Endothelial cell of umbilical vein (primary cell): ENCODE measurements around the gene EDARADD. TPM values are rescaled to one million over a fixed set of nuclear protein-coding genes. Genes with fewer than 3 reads are reported as not detected.

Experiments
- BruUV-seq: library from RNA; stranded (reverse); fragments of 400-500 nt; replicated peaks from 2 replicates; lab custom pipeline; 2021; lab: Mats Ljungman, UMichigan
- CTCF ChIA-PET: fragments of 300-600, 350-600 bp; sonication (Branson Sonifier 250); formaldehyde crosslinking; loops from one replicate; lab custom pipeline; 2021; ENCODE audit warnings: antibody characterized with exemption, inconsistent platforms; lab: Charles Lee
- POLR2A ChIA-PET: fragments of 300-600, 350-600 bp; sonication (Branson Sonifier 250); formaldehyde crosslinking; loops from one replicate; lab custom pipeline; 2021; ENCODE audit warnings: antibody characterized with exemption, inconsistent platforms; lab: Charles Lee
- DNase-seq: peaks from one replicate; pipeline ENCODE4 v3.0.0-alpha.2; 2011; ENCODE audit warnings: low read depth, low spot score
- FAIRE-seq: peaks from 2 replicates; lab custom pipeline; 2011; peaks lifted over from hg19 to GRCh38; lab: Jason Lieb, UNC
- H2AFZ ChIP-seq: 2 replicates; pipeline ENCODE4 v1.6.0; 2012; ENCODE audit warnings: low read depth, low read length, control low read depth, inconsistent platforms
- H3K27ac ChIP-seq: 2 replicates; pipeline ENCODE4 v1.5.1; 2011; ENCODE audit warnings: low read depth, mild to moderate bottlenecking, control low read depth, low read length, moderate library complexity; ENCODE audit not compliant: insufficient read depth
- H3K27me3 ChIP-seq, 2 experiments: 2 replicates each; pipeline versions ENCODE4 v1.6.0 to v1.6.1; 2011; ENCODE audit warnings: low read length in 2 of 2, mixed read lengths in 1 of 2; ENCODE audit not compliant: control insufficient read depth in 2 of 2, insufficient read depth in 2 of 2
- H3K36me3 ChIP-seq, 2 experiments: 2 replicates in 1 of 2; 3 replicates in 1 of 2; pipeline ENCODE4 v1.5.1; 2011; ENCODE audit warnings: low read length in 2 of 2, mild to moderate bottlenecking in 1 of 2, moderate library complexity in 1 of 2; ENCODE audit not compliant: control insufficient read depth in 2 of 2, insufficient read depth in 2 of 2; ENCODE audit errors: extremely low read depth in 1 of 2
- H3K4me1 ChIP-seq: 3 replicates; pipeline ENCODE4 v1.5.1; 2011; ENCODE audit warnings: mild to moderate bottlenecking, low read length; ENCODE audit not compliant: control insufficient read depth, insufficient read depth; ENCODE audit errors: extremely low read depth
- H3K4me2 ChIP-seq: 2 replicates; pipeline ENCODE4 v1.6.1; 2011; ENCODE audit warnings: low read length, control low read depth, mixed read lengths; ENCODE audit not compliant: insufficient read depth
- H3K4me3 ChIP-seq, 3 experiments: fragments of 200-600 bp in 1 of 3; sonication (generic), shearing (Covaris generic) in 1 of 3; replicated peaks in 1 of 3; 2 replicates each; pipeline ENCODE4 v1.5.1; 2011 to 2016; ENCODE audit warnings: control low read depth in 3 of 3, low read length in 3 of 3, mild to moderate bottlenecking in 2 of 3, inconsistent platforms in 1 of 3, low read depth in 1 of 3, moderate library complexity in 1 of 3; ENCODE audit not compliant: insufficient read depth in 1 of 3
- H3K79me2 ChIP-seq: 2 replicates; pipeline ENCODE4 v1.6.0; 2012; ENCODE audit warnings: low read length, inconsistent platforms; ENCODE audit not compliant: control insufficient read depth, insufficient read depth
- H3K9ac ChIP-seq: replicated peaks from 2 replicates; pipeline ENCODE3; 2011; ENCODE audit warnings: low read length, control low read depth; ENCODE audit not compliant: insufficient read depth; ENCODE audit errors: extremely low read depth
- H3K9me1 ChIP-seq: replicated peaks from 3 replicates; pipeline ENCODE4 v1.6.0; 2011; ENCODE audit warnings: mild to moderate bottlenecking, low read length; ENCODE audit not compliant: control insufficient read depth, insufficient read depth; ENCODE audit errors: extremely low read depth
- H3K9me3 ChIP-seq: replicated peaks from 2 replicates; pipeline ENCODE4 v1.5.1; 2012; ENCODE audit warnings: low read length, inconsistent platforms; ENCODE audit not compliant: control insufficient read depth, insufficient read depth
- H4K20me1 ChIP-seq: replicated peaks from 2 replicates; pipeline ENCODE3; 2011; ENCODE audit warnings: mild to moderate bottlenecking, low read length; ENCODE audit not compliant: control insufficient read depth, insufficient read depth; ENCODE audit errors: extremely low read depth
- CTCF ChIP-seq, 2 donors: IDR thresholded peaks; 1 replicate in 1 of 2; 2 replicates in 1 of 2; pipeline ENCODE4 v1.5.1; 2011; ENCODE audit warnings: low read length in 2 of 2, mild to moderate bottlenecking in 2 of 2, moderate library complexity in 2 of 2, control low read depth in 1 of 2, inconsistent platforms in 1 of 2, low read depth in 1 of 2; ENCODE audit not compliant: insufficient read depth in 1 of 2; ENCODE audit errors: extremely low read depth in 1 of 2
- EZH2 ChIP-seq: IDR thresholded peaks from 2 replicates; pipeline ENCODE4 v1.6.1; 2012; ENCODE audit warnings: borderline replicate concordance, low read depth, mild to moderate bottlenecking, moderate library complexity, low read length, inconsistent platforms; ENCODE audit not compliant: severe bottlenecking
- FOS ChIP-seq: IDR thresholded peaks from 2 replicates; pipeline ENCODE4 v1.6.1; 2011; ENCODE audit warnings: mild to moderate bottlenecking, low read length, moderate library complexity, borderline replicate concordance; ENCODE audit not compliant: insufficient read depth
- GATA2 ChIP-seq: IDR thresholded peaks from 2 replicates; pipeline ENCODE4 v1.7.0; 2011; ENCODE audit warnings: low read depth, mild to moderate bottlenecking, moderate library complexity, mixed read lengths, low read length; ENCODE audit not compliant: insufficient read length, insufficient read depth
- JUN ChIP-seq: IDR thresholded peaks from 2 replicates; pipeline ENCODE4 v1.6.1; 2011; ENCODE audit warnings: borderline replicate concordance, low read depth; ENCODE audit not compliant: insufficient read length, insufficient read depth
- MAX ChIP-seq: IDR thresholded peaks from 2 replicates; pipeline ENCODE4 v1.6.1; 2011; ENCODE audit not compliant: insufficient read depth, insufficient read length
- POLR2A ChIP-seq: IDR thresholded peaks from 2 replicates; pipeline ENCODE4 v1.6.1; 2012; ENCODE audit warnings: low read depth, mild to moderate bottlenecking, control low read depth, low read length
- dilution Hi-C: fragments of 300-500 bp; cut with MboI; formaldehyde crosslinking; loops from one replicate; pipeline ENCODE4 v1.15.0; 2019; ENCODE audit warnings: low sequenced_read_pairs; ENCODE audit not compliant: extremely low pct_ligation_motif_present
- intact Hi-C: fragments of 100-400 bp; cut with micrococcal nuclease; formaldehyde crosslinking; loops from one replicate; pipeline ENCODE4 v1.10.0; 2022
- polyA plus RNA-seq, 4 experiments: library from polyadenylated mRNA; depleted of rRNA in 3 of 4; stranded (reverse) in 3 of 4; unstranded in 1 of 4; fragments of >200 nt; gene quantifications; 2 replicates each; pipeline versions ENCODE4 v1.2.1 to v1.2.3, GENCODE V29; 2011 to 2012; ENCODE audit warnings: missing spikeins in 1 of 4
- total RNA-seq: library from RNA; stranded (reverse); gene quantifications from 2 replicates; pipeline ENCODE4 v1.2.3, GENCODE V29; 2021

Gene EDARADD
- total and polyA plus RNA-seq, 2 donors (not counting 3 experiments of a cell fraction or from before 2014, with no cell fraction given) = not detected

GRCh38 chr1:236480758-236481436, 86.8 kb downstream of the EDARADD start:
- ChIA-PET POLR2A (no interaction called here), CTCF (no interaction called here)
- no peaks in the 10 kb centered on the region for H3K4me1 ChIP-seq
- intact Hi-C loops (no loop called here), dilution Hi-C loops (no loop called here)
- no peak overlapping the region for H3K9ac ChIP-seq
- H2AFZ ChIP-seq = no peak overlapping the region
- no peak for TF ChIP-seq CTCF (IDR thresholded peaks at IDR 0.05; ENCODE audit: extremely low read depth in 1 of 2, insufficient read depth in 1 of 2, low read depth in 1 of 2, low read length in 2 of 2)
- DNase-seq (no peak), FAIRE-seq (no peak)
- H3K27me3 ChIP-seq = no peaks in the 10 kb centered on the region
- H3K9me1 ChIP-seq = no peaks in the 10 kb centered on the region
- H3K9me3 ChIP-seq = no peaks in the 10 kb centered on the region
- H4K20me1 ChIP-seq = no peaks in the 10 kb centered on the region
- no peak overlapping the region for H3K27ac ChIP-seq
- H3K79me2 ChIP-seq = no peaks in the 10 kb centered on the region
- H3K4me3 ChIP-seq = no peak overlapping the region
- no peak overlapping the region for H3K4me2 ChIP-seq
- no TSS peak for BruUV-seq
- no peaks in the 10 kb centered on the region for H3K36me3 ChIP-seq

GRCh38 chr1:236484310-236484971, 90.4 kb downstream of the EDARADD start:
- Histone ChIP-seq H3K36me3 (no peaks in the 10 kb centered on the region), H4K20me1 (no peaks in the 10 kb centered on the region), H3K9me1 (no peaks in the 10 kb centered on the region), H3K4me1 (no peaks in the 10 kb centered on the region), H3K27ac (no peak overlapping the region), H3K79me2 (no peaks in the 10 kb centered on the region), H3K27me3 (no peaks in the 10 kb centered on the region), H2AFZ (no peak overlapping the region), H3K4me2 (no peak overlapping the region), H3K9ac (no peak overlapping the region), H3K4me3 (no peak overlapping the region), H3K9me3 (no peaks in the 10 kb centered on the region)
- TF ChIP-seq FOS = no peak
- TF ChIP-seq JUN = no peak
- TF ChIP-seq EZH2 = no peak
- no peak for TF ChIP-seq GATA2
- no peak for TF ChIP-seq POLR2A
- no peak for TF ChIP-seq MAX
- FAIRE-seq = no peak
- no TSS peak for BruUV-seq
- dilution Hi-C loops (no loop called here), intact Hi-C loops (no loop called here)
- DNase-seq = no peak
- POLR2A ChIA-PET = no interaction called here
- CTCF ChIA-PET = interaction anchor here (1.2 kb wide), 1 partner anchor 11 kb away, joined by 5 read pairs; no protein-coding TSS in a partner anchor
